CD1c-positive myeloid dendritic cell (primary cell): Measurements from ENCODE around the gene SLC11A1.

Experiments
- DNase-seq: peaks from one replicate; pipeline ENCODE4 v3.0.0-alpha.2; 2016; ENCODE audit errors: extremely low spot score

The SLC11A1 gene

GRCh38 chr2:218435003-218435982 is 53.2 kb downstream of the SLC11A1 start:
- no peak for DNase-seq

GRCh38 chr2:218436992-218437391 is 54.9 kb downstream of the SLC11A1 start:
- DNase-seq, result no peak

- DNase-seq, result no peak
These were observed 55.9 kb downstream of the SLC11A1 start for GRCh38 chr2:218437969-218438368.

- no peak for DNase-seq
These were observed 56.5 kb downstream of the SLC11A1 start for GRCh38 chr2:218438596-218438995.

- no peak for DNase-seq
These were observed 62.8 kb downstream of the SLC11A1 start for GRCh38 chr2:218444692-218445357.

GRCh38 chr2:218445602-218446001 is 63.5 kb downstream of the SLC11A1 start:
- DNase-seq, result no peak
